GM21447 (cell line): ENCODE data around the gene ANKS1B.
"Not testable (repeated sequence)": the region's sequence is repeated elsewhere in the genome, so short reads cannot be mapped to it uniquely, and the experiment has no call there.

Experiments used
- ATAC-seq: cut with Tn5 transposase; IDR thresholded peaks from one replicate; pipeline ENCODE4 v1.9.1; 2021; ENCODE audit not compliant: unreplicated experiment

The ANKS1B gene

DNA sequence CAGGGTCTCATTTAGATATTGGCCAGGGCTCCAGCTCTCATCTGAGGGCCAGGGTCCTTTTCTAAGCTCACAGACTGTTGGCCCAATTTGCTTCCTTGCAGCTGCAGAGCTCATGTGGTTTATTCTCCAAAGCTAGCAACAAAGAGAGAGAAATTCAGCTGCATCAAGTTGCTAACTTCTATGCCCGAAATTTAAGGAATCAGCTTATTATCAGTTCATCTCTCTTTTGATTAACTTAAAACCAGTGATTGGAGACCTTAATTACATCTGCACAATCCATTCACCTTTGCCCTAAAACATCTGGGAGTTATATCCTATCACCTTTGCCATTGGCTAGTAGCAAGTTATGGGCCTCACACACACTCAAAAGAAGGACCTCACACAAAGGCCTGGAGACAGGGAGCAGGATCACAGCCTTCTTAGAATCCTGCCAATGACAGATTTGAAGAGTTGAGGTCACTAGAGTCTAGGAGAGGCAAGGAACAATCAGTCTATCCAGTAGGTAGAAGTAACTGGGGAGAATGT, 596.0 kb downstream of the ANKS1B start:
- ATAC-seq, result no peak

DNA sequence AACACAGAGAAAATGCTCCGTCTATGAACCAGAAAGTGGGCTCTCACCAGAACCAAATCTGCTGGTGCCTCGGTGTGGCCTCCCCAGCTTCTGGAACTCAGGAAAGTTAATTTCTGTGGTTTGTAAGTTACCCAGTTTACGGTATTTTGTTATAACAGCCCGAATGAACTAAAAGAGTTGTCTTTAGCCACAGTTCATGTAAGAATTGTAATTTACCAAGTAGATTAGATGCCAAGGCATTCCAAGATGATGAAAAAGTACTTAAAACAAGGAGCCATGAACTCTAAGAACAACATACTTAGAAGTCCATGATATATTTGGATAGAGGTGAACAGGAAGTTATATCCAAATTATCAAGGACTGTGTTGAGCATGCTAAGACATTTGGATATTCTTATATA, 597.1 kb downstream of the ANKS1B start:
- ATAC-seq, result no peak

DNA sequence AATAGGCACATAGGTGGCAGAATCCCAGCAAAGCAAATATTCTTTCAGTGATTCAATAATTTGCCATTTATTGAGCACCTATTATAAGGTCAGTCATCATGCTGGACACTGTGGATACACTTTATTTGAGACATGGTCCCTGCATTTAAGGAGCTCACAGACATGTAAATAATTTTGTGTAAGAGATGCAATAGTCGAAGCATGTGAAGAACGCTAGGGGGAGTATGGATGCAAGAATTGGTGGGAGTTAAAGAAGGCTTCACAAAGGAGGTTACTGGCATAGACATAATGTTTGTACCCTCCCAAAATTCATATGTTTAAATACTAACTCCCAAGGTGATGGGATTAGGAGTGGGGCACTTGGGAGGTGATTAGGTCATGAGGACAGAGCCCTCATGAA, 597.8 kb downstream of the ANKS1B start:
- peak; percentile 50 for ATAC-seq

DNA sequence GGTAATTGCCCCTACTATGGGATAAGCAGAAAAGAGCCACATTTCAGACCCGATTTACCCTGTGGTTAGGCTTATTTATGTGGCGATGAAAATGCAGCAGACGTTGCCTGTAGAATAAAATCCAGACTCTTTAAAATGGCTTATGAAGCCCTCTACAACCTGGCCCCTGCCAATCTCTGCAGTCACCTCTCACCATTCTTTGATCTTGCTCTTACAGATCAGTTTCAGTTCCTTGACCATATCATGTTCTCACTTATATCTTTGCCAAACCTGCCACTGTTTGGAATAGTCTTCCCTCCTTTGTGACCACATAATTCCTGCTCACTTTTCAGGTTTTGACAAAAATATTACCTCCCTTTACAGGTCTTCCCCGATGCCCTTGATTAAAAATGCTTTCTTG, 601.5 kb downstream of the ANKS1B start:
- no peak for ATAC-seq

DNA sequence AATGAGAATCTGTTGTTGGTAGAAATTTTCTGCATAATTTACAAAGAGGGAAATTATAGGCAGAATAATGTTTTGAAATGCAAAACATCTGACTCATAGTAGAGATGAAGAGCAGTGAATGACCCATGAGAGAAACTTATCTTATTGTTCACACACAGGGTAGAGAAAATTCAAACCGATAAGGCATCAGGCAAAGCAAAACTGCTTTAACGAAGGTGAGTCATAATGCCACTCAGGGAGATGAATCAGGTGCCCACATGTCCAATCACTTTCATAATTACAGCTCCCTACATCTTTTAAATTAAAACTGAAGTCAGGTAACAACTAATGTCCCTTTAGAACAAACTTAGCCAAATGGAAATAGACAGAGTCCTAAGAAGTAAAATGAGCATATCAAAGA, 602.7 kb downstream of the ANKS1B start:
- peak; percentile 86 for ATAC-seq

DNA sequence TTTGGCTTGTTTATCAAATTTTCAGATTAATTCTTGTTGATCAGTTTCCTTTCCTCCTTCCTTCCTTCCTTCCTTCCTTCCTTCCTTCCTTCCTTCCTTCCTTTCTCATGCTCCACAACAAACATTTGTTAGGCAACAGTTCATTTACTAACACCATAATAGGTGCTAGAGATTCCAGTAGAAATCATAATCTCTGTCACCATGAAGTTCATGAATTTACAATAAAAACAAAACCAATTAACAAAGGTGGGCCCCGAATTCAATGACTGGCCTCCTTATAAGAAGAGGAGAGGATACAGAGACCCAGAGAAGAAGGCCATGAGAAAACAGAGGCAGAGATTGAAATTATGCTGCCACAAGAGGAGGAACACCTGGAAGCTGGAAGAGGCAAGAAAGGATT, 604.0 kb downstream of the ANKS1B start:
- ATAC-seq, result no peak

DNA sequence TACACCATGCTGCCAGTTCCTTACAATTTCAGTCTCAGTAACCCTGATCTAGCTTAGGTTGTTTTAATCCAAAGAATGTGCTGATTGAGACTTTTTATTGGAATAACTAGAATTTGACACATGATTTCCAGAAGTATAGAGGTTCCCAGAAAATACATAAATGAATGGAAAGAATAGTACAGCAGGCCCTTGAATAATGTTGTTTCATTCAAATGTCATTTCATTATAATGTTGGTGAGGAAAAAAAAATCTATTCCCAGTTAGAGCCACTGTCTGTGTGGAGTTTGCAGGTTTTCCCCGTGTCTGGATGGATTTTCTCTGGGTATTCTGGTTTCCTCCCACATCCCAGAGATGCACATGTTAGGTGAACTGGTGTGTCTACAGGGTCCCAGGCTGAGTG, 610.7 kb downstream of the ANKS1B start:
- no peak for ATAC-seq

DNA sequence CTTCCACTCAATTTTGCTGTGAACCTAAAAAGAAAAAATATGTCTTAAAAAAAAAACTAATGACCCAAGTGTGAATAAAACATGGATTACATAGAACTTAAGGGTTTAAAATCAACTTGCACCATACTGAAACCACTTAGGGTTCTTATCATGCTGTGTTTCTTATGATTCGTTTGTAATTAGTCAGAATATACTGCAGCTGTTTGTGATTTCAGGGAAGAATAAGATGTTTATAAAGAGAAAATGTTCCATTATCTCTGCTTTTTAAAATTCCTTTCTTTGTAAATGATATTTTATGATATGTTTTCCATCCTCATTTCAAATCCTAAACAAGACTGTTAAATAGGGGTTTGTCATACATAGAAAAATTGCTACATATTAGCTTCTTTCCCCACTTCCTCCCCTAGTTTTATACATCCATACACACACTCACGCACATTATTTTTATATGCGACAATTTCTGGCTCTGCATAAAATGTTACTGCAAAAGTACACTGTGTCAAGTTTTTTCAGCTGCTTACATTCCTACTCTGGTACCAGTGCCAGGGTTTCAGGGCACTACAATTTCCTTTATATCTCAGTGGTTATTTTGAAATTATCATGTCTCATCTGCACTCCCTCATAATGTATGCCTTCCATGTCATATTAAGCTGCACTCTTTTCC, 612.3 kb downstream of the ANKS1B start:
- ATAC-seq, result no peak

DNA sequence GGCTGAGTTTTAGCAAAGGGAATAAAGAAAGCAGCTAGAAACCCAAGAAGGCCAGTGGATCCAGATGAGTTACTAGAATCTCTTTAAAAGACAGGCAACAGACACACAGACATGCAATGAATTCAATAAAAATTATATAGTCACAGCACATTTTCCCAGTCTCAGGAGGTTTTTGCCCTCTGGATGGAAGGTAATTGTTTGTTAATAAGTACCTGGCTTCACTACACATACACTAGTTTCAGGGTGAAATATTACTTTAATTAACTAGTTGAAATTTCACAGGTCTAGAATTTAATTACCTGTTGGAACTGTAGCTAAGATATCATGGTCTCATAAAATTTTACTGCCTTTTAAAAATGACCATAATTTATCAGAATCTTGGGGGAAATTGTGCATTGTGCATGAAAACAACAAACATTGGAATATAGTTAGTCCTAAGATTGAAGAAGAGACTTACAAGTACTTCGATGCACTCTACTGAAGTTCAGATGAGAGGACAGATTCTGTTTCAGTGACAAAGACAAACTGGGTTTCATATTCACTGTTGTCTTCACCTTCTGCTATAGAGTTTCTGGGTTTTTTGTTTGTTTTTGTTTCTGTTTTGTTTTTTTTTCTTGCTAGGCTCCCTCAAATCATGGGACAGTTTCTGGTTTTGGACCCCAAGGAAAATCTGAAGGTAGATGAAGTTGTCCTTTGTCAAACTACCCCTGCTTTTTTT, 614.2 kb downstream of the ANKS1B start:
- ATAC-seq, result no peak

DNA sequence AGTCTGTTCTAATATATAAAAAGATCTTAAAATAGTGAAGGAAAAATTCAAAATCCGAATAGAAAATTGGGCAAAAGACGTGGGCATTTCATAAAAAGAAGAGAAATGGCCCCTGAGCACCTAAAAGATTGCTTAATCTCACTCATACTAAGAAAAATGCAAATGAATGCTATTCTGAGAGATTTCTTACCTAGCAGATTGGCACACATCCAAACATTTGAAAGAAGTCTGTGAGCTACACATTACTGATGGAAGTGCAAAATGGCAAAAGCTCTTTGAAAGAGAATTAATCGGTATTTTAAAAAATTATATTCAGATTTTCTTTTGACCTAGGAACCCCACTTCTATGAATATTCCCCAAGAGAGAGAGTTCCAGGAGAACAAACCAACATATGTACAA, 617.6 kb downstream of the ANKS1B start:
- ATAC-seq, result no peak

DNA sequence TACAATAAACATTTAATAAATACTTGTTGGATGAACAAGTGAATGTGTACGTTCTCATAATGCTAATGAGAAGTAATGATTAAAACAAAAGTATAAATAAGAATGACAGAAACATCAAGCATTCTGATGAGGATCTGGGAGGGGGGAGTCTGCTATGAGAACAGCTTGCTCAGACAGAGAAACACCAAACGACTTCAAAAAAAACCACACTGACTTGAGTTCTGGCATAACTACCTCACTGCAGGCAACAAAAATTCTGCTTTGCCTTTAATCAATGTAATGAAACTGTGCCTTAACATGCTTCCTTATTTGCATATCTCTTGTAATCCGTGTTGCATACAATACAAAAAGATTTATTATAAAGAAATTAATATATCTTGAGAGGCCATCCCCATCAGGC, 632.5 kb downstream of the ANKS1B start:
- ATAC-seq, result no peak

DNA sequence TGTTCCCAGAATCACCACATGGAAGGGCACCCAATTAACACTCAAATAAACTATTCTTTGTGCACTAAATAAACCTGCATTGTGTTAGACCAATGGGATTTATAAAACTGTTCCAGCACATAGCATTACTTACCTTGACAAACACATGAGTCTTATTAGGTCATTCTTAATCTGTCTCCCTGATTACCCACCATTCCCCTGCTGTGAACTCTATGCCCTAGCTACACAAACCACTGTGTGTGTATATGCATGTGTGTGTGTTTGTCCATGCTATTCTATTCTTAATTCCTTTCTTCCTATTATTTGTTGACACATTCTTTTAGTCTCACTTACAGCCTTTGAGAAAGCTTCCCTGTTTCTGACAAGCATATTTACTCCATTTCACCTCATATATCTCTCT, 640.8 kb downstream of the ANKS1B start:
- ATAC-seq, result no peak

DNA sequence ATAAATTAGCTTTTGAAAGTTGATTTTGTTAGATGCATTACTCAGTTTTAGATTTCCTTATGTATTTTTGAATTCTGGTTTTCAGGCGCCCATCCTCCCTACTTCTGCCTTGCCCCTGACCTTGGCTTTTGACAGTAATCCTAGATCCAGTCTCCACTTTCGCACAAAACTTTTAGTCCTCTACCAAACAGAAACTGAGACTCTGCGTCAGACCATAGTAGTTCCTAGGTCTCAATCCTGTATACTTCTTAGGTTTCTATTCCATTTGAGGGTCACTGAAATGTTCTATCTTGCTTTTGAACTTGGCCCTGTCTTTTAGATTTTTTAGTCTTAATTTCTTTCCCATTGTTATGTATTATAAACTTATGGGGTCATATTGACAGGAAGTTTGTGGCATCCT, 645.1 kb downstream of the ANKS1B start:
- ATAC-seq, result no peak

DNA sequence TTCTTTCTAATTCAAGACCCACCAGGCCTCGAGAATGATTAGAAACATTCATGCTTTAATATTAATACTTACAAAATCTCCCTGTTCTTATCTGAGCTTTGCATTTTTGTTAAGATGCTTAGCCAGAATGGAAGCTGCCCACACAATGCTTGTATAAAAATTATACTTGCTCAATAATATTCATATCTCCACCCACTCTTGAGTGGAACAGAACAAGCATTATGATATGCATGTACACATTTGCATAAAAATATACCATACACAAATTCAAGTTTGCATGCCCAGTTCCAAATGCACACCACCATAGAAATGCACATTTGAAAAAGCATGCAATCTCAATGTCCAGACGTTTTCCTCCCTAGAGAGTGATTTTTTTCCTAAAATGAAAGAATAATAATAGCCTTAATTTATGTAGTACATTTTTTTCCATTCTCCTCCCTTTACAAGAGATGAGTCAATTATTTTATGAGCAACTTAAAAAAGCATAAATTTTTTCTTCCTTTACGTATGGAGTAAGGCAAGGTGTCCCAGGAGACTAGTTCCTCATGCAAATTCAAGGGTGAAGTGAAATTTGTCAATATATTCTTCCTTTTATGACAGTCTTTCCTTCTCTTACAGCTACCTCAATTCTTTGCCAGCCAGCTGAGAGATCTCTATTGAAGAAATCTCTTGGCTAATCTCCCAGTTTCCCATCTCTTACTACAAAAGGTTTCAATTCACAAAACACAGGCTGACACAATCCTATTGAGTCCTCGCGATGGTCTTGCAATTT, 650.3 kb downstream of the ANKS1B start:
- ATAC-seq, result no peak

DNA sequence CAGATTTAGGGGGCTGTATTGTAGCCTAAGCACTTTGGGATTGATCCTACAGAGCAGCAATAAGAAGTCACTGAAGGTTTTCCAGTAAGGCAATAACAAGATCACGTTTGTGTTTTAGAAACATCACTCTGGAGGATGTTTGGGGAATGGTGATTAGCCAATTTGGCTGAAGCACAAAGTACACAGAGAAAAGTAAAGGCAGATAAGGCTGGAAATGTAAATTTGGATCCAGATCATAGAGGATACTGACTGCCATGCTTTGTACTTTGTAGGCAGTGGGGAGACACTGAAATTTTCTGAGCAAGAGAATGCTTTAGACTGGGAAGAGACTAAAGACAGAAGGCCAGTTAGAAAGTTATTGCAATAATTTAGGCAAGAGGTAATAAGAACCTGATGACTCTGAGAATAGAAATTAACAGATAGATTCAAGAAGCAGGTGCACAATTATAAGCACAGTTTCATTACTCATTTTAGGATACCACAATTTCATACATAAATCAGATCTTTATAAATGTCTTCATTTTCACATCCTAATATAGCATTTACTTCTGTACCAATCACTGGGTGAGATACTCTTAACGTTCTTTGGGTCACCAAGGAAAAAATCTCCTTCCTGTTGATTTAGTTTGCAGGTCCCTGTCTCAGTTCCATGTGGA, 651.7 kb downstream of the ANKS1B start:
- no peak for ATAC-seq

DNA sequence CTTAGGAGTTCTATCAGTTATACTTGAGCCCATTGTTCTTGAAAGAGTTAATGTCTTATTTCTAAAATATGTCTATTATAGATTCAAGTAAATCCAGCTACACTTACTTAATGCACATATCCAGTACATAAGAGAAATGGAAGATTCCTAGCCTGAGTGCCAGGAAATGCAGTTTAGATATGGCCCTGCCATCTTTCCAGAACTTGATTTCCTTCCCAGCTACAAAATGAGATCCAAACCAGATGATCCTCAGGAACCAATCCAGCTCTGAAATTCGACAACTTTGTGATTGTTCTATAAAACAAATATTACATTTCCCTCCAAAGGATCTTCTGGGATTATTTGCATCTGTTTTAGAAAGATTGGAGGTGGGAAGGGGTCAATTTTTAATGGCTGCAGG, 654.5 kb downstream of the ANKS1B start:
- ATAC-seq, result no peak

DNA sequence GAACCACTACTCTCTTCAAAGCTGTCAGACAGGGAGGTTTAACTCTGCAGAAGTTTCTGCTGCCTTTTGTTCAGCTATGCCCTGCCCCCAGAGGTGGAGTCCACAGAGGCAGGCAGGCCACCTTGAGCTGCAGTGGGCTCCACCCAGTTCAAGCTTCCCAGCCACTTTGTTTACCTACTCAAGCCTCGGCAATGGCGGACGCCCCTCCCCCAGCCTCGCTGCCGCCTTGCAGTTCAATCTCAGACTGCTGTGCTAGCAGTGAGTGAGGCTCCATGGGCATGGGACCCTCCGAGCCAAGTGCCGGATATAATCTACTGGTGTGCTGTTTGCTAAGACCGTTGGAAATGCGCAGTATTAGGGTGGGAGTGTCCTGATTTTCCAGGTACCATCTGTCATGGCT, 663.5 kb downstream of the ANKS1B start:
- ATAC-seq, result not testable (repeated sequence)

DNA sequence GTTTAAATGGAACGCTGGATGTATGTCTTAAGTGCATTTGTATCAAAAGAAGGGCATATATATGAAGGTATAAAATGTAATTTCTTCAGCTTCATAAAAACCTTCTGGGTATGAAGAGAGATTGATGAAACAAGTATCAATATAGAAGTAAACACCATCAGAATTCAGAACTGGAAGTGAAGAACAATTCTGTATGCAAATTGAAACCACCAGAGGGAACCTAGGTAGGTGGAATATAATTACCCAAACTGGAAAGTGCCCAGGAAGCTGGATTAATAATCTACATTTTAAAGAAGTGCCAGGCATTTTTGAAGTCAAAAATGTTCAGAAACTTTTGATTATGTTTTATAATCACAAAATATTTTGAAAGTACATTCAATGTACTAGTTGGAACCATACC, 673.4 kb downstream of the ANKS1B start:
- ATAC-seq, result no peak

DNA sequence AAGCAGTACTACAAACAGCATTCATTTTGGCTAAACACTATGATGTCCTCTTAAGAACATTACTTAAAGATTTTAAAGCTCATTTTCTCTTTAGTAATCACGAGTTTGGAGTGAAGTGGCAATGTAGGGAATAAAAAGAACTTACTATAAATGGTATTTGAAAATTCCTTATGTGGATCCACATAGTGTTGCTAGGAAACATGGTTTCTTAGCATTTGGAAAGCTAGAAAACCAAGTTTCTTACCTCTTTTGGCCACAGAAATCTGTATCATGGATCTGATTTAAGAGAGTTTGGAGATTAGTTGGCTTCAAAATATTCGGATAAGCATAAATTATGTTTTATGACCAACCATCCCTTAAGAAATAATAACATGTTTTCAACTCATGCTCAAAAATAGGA, 674.9 kb downstream of the ANKS1B start:
- ATAC-seq, result no peak

DNA sequence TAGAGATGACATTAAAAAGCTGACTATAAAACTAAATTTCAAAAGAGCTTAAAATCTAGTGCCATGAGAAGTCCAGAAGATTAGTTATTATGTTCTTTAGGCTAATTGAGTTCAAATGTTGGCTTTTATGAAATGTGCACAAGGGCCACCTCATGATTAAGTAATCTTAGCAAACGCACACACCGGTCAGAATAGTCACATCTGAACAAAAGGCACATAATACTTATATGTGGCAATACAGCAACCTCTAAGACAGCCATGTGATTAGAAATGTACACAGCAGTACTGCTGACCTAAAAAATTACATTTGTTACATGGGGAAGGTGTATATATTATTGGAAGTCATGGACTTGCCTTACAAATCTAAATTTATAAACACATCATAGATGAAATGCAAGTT, 681.9 kb downstream of the ANKS1B start:
- ATAC-seq, result no peak

DNA sequence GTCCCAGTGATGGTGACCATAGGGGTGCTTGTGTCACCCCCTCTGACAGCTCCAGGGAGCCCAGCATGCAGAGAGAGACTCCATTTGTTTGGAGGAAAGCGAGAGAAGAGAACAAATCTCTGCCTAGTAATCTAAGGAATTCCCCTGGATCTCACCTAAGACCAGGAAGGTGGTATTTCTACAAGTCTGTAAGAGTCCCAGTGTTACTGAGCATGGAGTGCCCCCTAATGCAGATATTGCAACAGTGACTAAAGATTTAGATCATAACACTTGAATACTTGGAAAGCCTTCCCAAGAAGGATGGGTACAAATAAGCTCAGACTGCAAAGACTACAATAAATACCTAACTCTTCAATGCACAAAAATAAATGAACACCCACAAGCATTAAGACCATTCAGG, 697.6 kb downstream of the ANKS1B start:
- ATAC-seq, result no peak
